Omental fat pad (tissue), 4 donors: ENCODE measurements around the gene LIPC. TPM values are rescaled to one million over a fixed set of nuclear protein-coding genes. Genes with fewer than 3 reads are reported as not detected.

ENCODE experiments used
- ATAC-seq: fragments of 150-250 bp; one replicate; pipeline ENCODE4 v1.9.1; 2016; ENCODE audit warnings: mild to moderate bottlenecking, moderate library complexity; ENCODE audit not compliant: low FRiP score
- DNase-seq: peaks from one replicate; pipeline ENCODE4 v3.0.0-alpha.2; 2019; ENCODE audit warnings: low spot score
- CTCF ChIP-seq, 3 donors: fragments of 450-650 bp; IDR thresholded peaks; one replicate each; pipeline ENCODE4 v1.5.1; 2016 to 2017; ENCODE audit warnings: antibody characterized with exemption in 3 of 3, mild to moderate bottlenecking in 3 of 3, moderate library complexity in 2 of 3
- total RNA-seq, 4 donors: library from RNA; depleted of rRNA; stranded (reverse); fragments of >200 nt; gene quantifications; one replicate each; pipeline ENCODE4 v1.1.0, GENCODE V29; 2016

Gene LIPC
- total RNA-seq, 4 donors from 2014 or later, result 0.46 TPM; not detected in 3

- DNase-seq, result no peak
- TF ChIP-seq CTCF (IDR thresholded peaks at IDR 0.05), result no peak
- no peak for ATAC-seq
Observed at GRCh38 chr15:58404722-58405121, 27.1 kb upstream of the LIPC start.

GRCh38 chr15:58405865-58406264 lies 25.9 kb upstream of the LIPC start:
- no peak for DNase-seq
- no peak for ATAC-seq

GRCh38 chr15:58406811-58407210 lies 25.0 kb upstream of the LIPC start:
- no peak for DNase-seq
- TF ChIP-seq CTCF (IDR thresholded peaks at IDR 0.05), result no peak
- ATAC-seq, result no peak

More at GRCh38 chr15:58405865-58406264, 25.9 kb upstream of the LIPC start:
- TF ChIP-seq CTCF (IDR thresholded peaks at IDR 0.05), result no peak

- TF ChIP-seq CTCF (IDR thresholded peaks at IDR 0.05), result no peak
- no peak for DNase-seq
- ATAC-seq, result no peak
Observed at GRCh38 chr15:58407236-58407775, 24.5 kb upstream of the LIPC start.

- ATAC-seq, result no peak
- TF ChIP-seq CTCF (IDR thresholded peaks at IDR 0.05), result no peak
- DNase-seq, result no peak
Observed at GRCh38 chr15:58407778-58408177, 24.0 kb upstream of the LIPC start.

- ATAC-seq (no peak), DNase-seq (no peak)
- TF ChIP-seq CTCF (IDR thresholded peaks at IDR 0.05), result no peak
Observed at GRCh38 chr15:58409861-58410260, 21.9 kb upstream of the LIPC start.

- ATAC-seq (no peak), DNase-seq (no peak)
- no peak for TF ChIP-seq CTCF (IDR thresholded peaks at IDR 0.05)
Observed at GRCh38 chr15:58410353-58410752, 21.4 kb upstream of the LIPC start.
